ENCODE measurements around the gene HRK. TPM values are rescaled to one million over a fixed set of nuclear protein-coding genes. Genes with fewer than 3 reads are reported as not detected.

The HRK gene
- total and polyA plus RNA-seq, 9 of the 15 experiments (the other 6 are each of a cell fraction or from before 2014, with no cell fraction given) = 0.01 to 0.05 (median 0.04) TPM; not detected in 6

DNA sequence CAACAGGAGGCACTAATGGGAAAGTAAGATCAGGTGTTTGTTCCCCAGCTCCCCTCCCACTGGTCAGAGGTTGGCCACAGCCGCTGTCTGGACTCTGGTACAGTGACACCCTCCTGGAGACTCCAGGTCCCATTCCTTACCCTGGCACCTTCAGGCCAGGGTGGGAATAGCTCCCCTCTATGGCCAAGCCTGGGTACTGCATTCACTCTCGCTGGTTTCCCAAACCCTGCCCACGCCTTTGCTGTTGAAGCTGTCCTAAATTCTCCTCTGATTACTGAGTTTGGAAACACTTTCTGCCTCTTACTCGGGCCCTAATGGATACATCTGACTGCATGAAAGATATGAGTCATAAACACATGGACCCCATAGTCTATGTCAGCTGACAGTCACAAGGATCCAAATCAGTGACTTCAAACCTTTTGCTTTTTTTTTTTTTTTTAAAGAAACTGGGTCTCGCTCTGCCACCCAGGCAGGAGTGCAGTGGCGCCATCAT, 17.9 kb downstream of the HRK start (continued):
- TF ChIP-seq, protein P1, sequence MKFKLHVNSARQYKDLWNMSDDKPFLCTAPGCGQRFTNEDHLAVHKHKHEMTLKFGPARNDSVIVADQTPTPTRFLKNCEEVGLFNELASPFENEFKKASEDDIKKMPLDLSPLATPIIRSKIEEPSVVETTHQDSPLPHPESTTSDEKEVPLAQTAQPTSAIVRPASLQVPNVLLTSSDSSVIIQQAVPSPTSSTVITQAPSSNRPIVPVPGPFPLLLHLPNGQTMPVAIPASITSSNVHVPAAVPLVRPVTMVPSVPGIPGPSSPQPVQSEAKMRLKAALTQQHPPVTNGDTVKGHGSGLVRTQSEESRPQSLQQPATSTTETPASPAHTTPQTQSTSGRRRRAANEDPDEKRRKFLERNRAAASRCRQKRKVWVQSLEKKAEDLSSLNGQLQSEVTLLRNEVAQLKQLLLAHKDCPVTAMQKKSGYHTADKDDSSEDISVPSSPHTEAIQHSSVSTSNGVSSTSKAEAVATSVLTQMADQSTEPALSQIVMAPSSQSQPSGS (CRISPR knock-in tag; IDR thresholded peaks at IDR 0.05) = no peak
- TF ChIP-seq, protein P2, sequence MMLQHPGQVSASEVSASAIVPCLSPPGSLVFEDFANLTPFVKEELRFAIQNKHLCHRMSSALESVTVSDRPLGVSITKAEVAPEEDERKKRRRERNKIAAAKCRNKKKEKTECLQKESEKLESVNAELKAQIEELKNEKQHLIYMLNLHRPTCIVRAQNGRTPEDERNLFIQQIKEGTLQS (IDR thresholded peaks at IDR 0.05) = peak; percentile 44; the same call in 1 of the 2 replicates
- TF ChIP-seq, protein P2 (CRISPR knock-in tag; conservative IDR thresholded peaks at IDR 0.05) = no peak
- TF ChIP-seq RCOR1 (IDR thresholded peaks at IDR 0.05; ENCODE audit: borderline replicate concordance in 1 of 2, low read depth in 2 of 2, low read length in 2 of 2) (no peak), PHF21A (IDR thresholded peaks at IDR 0.05; ENCODE audit: borderline replicate concordance, low read depth) (no peak), FOXM1 (IDR thresholded peaks at IDR 0.05; ENCODE audit: low read depth) (no peak), FOXM1 (CRISPR knock-in tag; IDR thresholded peaks at IDR 0.05; ENCODE audit: low read depth) (no peak), ZNF764 (CRISPR knock-in tag; IDR thresholded peaks at IDR 0.05; ENCODE audit: low read depth) (no peak), PURB (CRISPR knock-in tag; IDR thresholded peaks at IDR 0.05; ENCODE audit: low read depth) (no peak), TEAD1 (CRISPR knock-in tag; IDR thresholded peaks at IDR 0.05) (no peak), IFI16 (CRISPR knock-in tag; IDR thresholded peaks at IDR 0.05) (no peak), SIN3B (IDR thresholded peaks at IDR 0.05; ENCODE audit: low read depth) (no peak), BACH1 (tag; IDR thresholded peaks at IDR 0.05) (no peak)
- TF ChIP-seq, protein P3, sequence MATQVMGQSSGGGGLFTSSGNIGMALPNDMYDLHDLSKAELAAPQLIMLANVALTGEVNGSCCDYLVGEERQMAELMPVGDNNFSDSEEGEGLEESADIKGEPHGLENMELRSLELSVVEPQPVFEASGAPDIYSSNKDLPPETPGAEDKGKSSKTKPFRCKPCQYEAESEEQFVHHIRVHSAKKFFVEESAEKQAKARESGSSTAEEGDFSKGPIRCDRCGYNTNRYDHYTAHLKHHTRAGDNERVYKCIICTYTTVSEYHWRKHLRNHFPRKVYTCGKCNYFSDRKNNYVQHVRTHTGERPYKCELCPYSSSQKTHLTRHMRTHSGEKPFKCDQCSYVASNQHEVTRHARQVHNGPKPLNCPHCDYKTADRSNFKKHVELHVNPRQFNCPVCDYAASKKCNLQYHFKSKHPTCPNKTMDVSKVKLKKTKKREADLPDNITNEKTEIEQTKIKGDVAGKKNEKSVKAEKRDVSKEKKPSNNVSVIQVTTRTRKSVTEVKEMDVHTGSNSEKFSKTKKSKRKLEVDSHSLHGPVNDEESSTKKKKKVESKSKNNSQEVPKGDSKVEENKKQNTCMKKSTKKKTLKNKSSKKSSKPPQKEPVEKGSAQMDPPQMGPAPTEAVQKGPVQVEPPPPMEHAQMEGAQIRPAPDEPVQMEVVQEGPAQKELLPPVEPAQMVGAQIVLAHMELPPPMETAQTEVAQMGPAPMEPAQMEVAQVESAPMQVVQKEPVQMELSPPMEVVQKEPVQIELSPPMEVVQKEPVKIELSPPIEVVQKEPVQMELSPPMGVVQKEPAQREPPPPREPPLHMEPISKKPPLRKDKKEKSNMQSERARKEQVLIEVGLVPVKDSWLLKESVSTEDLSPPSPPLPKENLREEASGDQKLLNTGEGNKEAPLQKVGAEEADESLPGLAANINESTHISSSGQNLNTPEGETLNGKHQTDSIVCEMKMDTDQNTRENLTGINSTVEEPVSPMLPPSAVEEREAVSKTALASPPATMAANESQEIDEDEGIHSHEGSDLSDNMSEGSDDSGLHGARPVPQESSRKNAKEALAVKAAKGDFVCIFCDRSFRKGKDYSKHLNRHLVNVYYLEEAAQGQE (IDR thresholded peaks at IDR 0.05; ENCODE audit: borderline replicate concordance) = peak; percentile 25; the same call in 1 of the 2 replicates
- TF ChIP-seq, protein P3 (CRISPR knock-in tag; IDR thresholded peaks at IDR 0.05; ENCODE audit: low read depth) = no peak
- TF ChIP-seq, protein P4, sequence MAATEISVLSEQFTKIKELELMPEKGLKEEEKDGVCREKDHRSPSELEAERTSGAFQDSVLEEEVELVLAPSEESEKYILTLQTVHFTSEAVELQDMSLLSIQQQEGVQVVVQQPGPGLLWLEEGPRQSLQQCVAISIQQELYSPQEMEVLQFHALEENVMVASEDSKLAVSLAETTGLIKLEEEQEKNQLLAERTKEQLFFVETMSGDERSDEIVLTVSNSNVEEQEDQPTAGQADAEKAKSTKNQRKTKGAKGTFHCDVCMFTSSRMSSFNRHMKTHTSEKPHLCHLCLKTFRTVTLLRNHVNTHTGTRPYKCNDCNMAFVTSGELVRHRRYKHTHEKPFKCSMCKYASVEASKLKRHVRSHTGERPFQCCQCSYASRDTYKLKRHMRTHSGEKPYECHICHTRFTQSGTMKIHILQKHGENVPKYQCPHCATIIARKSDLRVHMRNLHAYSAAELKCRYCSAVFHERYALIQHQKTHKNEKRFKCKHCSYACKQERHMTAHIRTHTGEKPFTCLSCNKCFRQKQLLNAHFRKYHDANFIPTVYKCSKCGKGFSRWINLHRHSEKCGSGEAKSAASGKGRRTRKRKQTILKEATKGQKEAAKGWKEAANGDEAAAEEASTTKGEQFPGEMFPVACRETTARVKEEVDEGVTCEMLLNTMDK (IDR thresholded peaks at IDR 0.05; ENCODE audit: borderline replicate concordance, insufficient read depth, low read depth, low read length, poor library complexity, severe bottlenecking) = no peak
